Stimulated activated naive CD8-positive, alpha-beta T cell treated with anti-CD3 and anti-CD28 coated beads, Interleukin-15, amount 100 ng/mL, for 72 hours (primary cell): ENCODE results near the gene MGMT.

Source experiments
- ATAC-seq: fragments of 150-1000 bp; cut with Tn5 transposase; 2 replicates; pipeline ENCODE4 v1.10.0; 2021; ENCODE audit warnings: mild to moderate bottlenecking, moderate library complexity
- DNase-seq, 2 donors: peaks; one replicate each; pipeline ENCODE4 v3.0.0; 2021 to 2022
- H3K27ac Mint-ChIP-seq, 2 donors: one replicate each; pipeline ENCODE4 v1.8.0; 2022; ENCODE audit warnings: mild to moderate bottlenecking in 2 of 2, mixed read lengths in 2 of 2, moderate library complexity in 2 of 2
- H3K27me3 Mint-ChIP-seq: one replicate; pipeline ENCODE4 v1.8.0; 2022; ENCODE audit warnings: mixed read lengths
- H3K4me1 Mint-ChIP-seq: one replicate; pipeline ENCODE4 v1.8.0; 2022; ENCODE audit warnings: mild to moderate bottlenecking, mixed read lengths
- H3K4me3 Mint-ChIP-seq, 2 donors: one replicate each; pipeline ENCODE4 v1.8.0; 2022; ENCODE audit warnings: mild to moderate bottlenecking in 2 of 2, mixed read lengths in 2 of 2, moderate library complexity in 1 of 2
- H3K9me3 Mint-ChIP-seq, 2 donors: one replicate each; pipeline ENCODE4 v1.8.0; 2022; ENCODE audit warnings: mixed read lengths in 2 of 2

MGMT gene

DNA sequence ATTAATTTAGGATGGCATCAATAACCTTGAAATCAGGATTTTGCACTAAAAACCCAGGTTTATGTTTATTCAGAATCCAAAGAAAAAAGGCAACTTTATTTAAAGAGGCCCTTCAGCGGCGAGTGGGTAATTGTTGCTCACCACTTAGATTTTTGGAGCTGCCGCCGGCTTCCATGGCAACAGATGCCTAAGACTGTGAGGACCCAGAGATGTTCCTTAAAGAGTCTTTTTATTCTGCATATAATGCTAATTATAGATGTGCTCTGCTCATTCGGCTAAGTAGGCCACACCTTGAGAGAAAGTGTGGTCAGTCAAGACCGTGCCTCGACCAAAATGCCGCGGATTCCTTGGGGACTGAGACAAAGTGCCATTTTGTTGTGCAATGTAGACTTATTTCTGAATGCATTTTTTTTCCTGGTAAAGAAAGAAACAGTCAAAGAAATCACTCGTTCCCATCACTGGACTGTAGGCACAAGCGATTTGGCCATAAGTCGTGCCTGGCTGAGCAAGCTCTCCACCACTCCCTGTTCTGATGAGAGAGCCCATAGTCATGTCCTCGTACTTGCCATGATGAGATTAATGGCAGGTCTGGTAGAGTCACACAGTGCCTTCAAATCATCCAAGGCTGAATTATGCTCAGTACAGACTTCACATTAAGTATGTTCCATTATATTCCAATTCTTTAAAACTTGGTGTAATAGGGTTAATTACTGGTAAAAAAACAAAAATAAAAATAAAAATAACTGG is 21.4 kb upstream of the MGMT start:
- DNase-seq (no peak), ATAC-seq (no peak)
- Mint-ChIP-seq H3K4me3 (no peak overlapping the region), H3K4me1 (no peaks in the 10 kb centered on the region), H3K9me3 (no peaks in the 10 kb centered on the region), H3K27ac (no peak overlapping the region), H3K27me3 (peaks cover 15% of the 10 kb centered on the region)

- H3K9me3 Mint-ChIP-seq: no peaks in the 10 kb centered on the region
- H3K4me3 Mint-ChIP-seq: no peak overlapping the region
- DNase-seq: no peak
Observed at GRCh38 chr10:129446183-129446581, 20.9 kb upstream of the MGMT start.

GRCh38 chr10:129447486-129447885 is 19.6 kb upstream of the MGMT start:
- H3K4me3 Mint-ChIP-seq: no peak overlapping the region
- H3K27ac Mint-ChIP-seq: no peak overlapping the region
- DNase-seq (no peak), ATAC-seq (no peak)
- peaks cover 15% of the 10 kb centered on the region for H3K27me3 Mint-ChIP-seq
- H3K4me1 Mint-ChIP-seq: no peaks in the 10 kb centered on the region
- H3K9me3 Mint-ChIP-seq: peaks cover 0 to 6% of the 10 kb centered on the region in 2 donors

More at GRCh38 chr10:129446183-129446581, 20.9 kb upstream of the MGMT start:
- H3K4me1 Mint-ChIP-seq: no peaks in the 10 kb centered on the region
- H3K27me3 Mint-ChIP-seq: peaks cover 15% of the 10 kb centered on the region
- no peak overlapping the region for H3K27ac Mint-ChIP-seq
- ATAC-seq: no peak

DNA sequence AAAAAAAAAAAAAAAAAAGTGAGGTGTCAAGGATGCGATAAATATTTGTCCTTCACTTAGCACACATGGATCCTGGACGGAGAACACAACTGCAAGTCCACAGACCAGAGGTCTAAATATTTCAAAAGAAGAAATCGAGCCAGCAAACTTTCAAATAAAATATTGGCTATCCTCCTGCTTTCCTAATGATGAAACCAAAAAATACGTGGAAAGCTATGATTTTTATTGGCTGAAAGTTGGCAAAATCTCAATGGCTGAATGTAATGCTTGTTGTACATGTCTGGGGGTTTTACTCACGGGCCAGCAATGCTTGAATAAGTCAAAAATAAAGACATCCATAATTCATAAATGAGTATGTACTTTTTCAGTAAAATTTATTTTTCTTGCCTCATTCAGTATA is 19.0 kb upstream of the MGMT start:
- no peak for ATAC-seq
- no peak overlapping the region for H3K4me3 Mint-ChIP-seq
- no peak overlapping the region for H3K27ac Mint-ChIP-seq
- no peak for DNase-seq
- H3K4me1 Mint-ChIP-seq: no peaks in the 10 kb centered on the region
- peaks cover 0 to 8% of the 10 kb centered on the region in 2 donors for H3K9me3 Mint-ChIP-seq
- peaks cover 11% of the 10 kb centered on the region for H3K27me3 Mint-ChIP-seq

DNA sequence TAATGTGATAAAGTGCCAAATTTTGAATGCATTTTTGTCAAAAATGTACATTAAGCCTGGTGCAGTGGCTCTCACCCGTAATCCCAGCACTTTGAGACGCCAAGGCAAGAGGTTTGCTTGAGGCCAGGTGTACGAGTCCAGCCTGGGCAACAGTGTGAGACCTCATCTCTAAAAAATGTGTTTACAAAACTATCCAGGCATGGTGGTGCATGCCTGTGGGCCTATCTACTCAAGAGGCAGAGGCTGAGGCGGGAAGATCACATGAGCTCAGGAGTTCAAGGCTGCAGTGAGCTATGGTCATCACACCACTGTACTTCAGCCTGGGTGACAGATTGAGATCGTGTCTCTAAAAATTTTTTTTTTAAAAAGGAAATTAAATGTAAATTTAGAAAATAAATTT is 18.5 kb upstream of the MGMT start:
- DNase-seq (no peak), ATAC-seq (no peak)
- Mint-ChIP-seq H3K27ac (no peak overlapping the region), H3K4me1 (no peaks in the 10 kb centered on the region), H3K27me3 (peaks cover 7% of the 10 kb centered on the region), H3K9me3 (peaks cover 0 to 8% of the 10 kb centered on the region in 2 donors), H3K4me3 (no peak overlapping the region)

- ATAC-seq: no peak
- H3K27ac Mint-ChIP-seq: no peak overlapping the region
- H3K9me3 Mint-ChIP-seq: peaks cover 0 to 8% of the 10 kb centered on the region in 2 donors
- no peak for DNase-seq
- no peak overlapping the region for H3K4me3 Mint-ChIP-seq
- H3K4me1 Mint-ChIP-seq: no peaks in the 10 kb centered on the region
- H3K27me3 Mint-ChIP-seq: peaks cover 12% of the 10 kb centered on the region
Observed at GRCh38 chr10:129449893-129450292, 17.1 kb upstream of the MGMT start.

- H3K27ac Mint-ChIP-seq: no peak overlapping the region
- ATAC-seq: no peak
Observed at GRCh38 chr10:129450391-129450790, 16.6 kb upstream of the MGMT start.

DNA sequence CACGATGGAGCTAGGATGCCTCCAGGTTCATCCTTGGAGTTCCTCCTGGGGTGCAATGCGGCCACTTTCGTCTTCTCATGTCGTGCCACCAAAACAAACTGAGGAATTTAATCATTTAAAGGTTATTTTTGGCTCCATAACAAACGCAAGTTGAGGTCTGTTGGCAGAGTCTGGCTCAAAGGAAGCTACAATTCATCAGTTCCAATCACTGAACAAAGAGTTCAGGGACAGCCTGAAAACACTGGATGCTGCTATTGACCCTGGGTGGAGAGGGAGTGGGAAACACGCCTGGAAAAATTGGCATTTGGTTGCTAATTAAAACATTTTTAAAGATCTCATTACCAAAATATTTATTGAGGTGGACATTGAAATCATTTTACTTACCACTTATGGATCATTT is 11.4 kb upstream of the MGMT start:
- H3K27me3 Mint-ChIP-seq: peaks cover 8% of the 10 kb centered on the region
- H3K4me1 Mint-ChIP-seq: no peaks in the 10 kb centered on the region
- H3K4me3 Mint-ChIP-seq: no peak overlapping the region

More at GRCh38 chr10:129450391-129450790, 16.6 kb upstream of the MGMT start:
- Mint-ChIP-seq H3K27me3 (peaks cover 16% of the 10 kb centered on the region), H3K4me1 (no peaks in the 10 kb centered on the region), H3K4me3 (no peak overlapping the region), H3K9me3 (peaks cover 0 to 8% of the 10 kb centered on the region in 2 donors)
- DNase-seq: no peak

DNA sequence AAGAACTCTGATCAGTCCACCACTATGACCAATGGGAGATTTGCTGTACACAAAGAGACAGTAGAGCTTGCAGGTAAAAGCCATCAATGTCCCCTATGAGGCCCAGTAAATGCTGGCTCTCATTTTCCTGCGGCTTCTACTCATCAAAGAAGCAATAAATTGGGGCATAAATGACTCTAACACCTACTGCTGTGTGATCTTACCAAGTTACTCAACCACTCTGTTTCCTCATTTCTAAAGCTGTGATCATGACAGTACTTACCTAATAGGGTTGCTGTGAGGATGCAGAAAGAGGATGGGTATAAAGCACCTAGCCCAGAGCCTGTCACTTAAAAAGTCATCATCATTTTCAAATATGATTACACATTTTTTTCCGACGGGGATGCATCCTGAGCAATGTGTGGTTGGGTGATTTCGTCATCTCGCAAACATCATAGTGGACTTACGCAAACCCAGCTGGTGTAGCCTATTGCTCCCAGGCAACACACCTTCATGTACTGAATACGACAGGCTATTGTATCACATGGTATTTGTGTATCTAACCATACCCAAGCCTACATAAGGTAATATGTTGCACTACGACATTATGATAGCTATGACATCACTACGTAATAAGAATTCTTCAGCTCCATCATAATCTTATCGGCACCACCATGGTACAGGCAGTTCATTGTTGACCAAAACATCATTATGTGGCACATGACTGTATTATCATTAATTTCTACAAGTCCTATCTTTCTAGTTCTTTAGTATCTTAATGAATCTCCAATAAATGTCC is 7.1 kb upstream of the MGMT start:
- Mint-ChIP-seq H3K9me3 (no peaks in the 10 kb centered on the region), H3K27me3 (peaks cover 3% of the 10 kb centered on the region), H3K4me3 (no peak overlapping the region), H3K4me1 (no peaks in the 10 kb centered on the region), H3K27ac (no peak overlapping the region)
- no peak for ATAC-seq
- DNase-seq: no peak

More for the DNA sequence above, 11.4 kb upstream of the MGMT start:
- no peak for DNase-seq
- no peak for ATAC-seq
- Mint-ChIP-seq H3K9me3 (peaks cover 0 to 8% of the 10 kb centered on the region in 2 donors), H3K27ac (no peak overlapping the region)

- H3K4me1 Mint-ChIP-seq: peaks cover 8% of the 10 kb centered on the region
- no peak for ATAC-seq
- H3K9me3 Mint-ChIP-seq: no peaks in the 10 kb centered on the region
- no peak for DNase-seq
- no peaks in the 10 kb centered on the region for H3K27me3 Mint-ChIP-seq
- no peak overlapping the region for H3K27ac Mint-ChIP-seq
- no peak overlapping the region for H3K4me3 Mint-ChIP-seq
Observed at GRCh38 chr10:129462257-129462795, 4.7 kb upstream of the MGMT start.

- H3K4me1 Mint-ChIP-seq: peaks cover 20% of the 10 kb centered on the region
- H3K4me3 Mint-ChIP-seq: no peak overlapping the region
- DNase-seq: no peak
- H3K27ac Mint-ChIP-seq: peak overlapping the region in 1 of 2 donors; percentile 42
- no peaks in the 10 kb centered on the region for H3K27me3 Mint-ChIP-seq
- H3K9me3 Mint-ChIP-seq: no peaks in the 10 kb centered on the region
- no peak for ATAC-seq
Observed at GRCh38 chr10:129464251-129464650, 2.8 kb upstream of the MGMT start.

DNA sequence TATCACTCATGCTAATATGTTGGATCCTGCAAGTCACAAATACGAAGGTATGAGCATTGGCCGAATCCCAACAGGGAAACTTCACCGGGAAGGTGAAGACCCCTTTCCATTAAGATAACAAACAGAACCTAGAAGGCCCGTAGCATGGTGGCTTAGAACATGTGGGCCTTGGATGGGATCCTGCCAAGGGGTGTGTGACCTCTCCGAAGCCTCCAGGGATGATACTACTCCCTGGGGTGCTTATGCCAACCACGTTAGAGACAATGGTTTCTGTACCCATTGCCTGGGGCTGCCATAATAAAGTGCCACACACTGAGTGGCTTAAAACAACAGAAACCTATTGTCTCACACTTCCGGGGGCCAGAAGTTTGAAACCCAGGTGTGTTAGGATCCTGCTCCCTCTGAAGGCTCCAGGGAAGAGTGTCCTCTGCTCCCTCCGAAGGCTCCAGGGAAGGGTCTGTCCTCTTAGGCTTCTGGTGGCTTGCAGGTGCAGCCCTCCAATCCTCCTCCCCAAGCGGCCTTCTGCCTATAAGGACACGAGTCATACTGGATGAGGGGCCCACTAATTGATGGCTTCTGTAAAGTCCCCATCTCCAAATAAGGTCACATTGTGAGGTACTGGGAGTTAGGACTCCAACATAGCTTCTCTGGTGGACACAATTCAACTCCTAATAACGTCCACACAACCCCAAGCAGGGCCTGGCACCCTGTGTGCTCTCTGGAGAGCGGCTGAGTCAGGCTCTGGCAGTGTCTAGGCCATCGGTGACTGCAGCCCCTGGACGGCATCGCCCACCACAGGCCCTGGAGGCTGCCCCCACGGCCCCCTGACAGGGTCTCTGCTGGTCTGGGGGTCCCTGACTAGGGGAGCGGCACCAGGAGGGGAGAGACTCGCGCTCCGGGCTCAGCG is 992 bp upstream of the MGMT start:
- Mint-ChIP-seq H3K4me1 (peaks cover 38% of the 10 kb centered on the region), H3K27ac (peak overlapping the region; percentile 74 to 93), H3K9me3 (no peaks in the 10 kb centered on the region), H3K4me3 (peak overlapping the region; percentile 78 to 86), H3K27me3 (no peaks in the 10 kb centered on the region)
- DNase-seq: no peak
- ATAC-seq: peak; percentile 2

DNA sequence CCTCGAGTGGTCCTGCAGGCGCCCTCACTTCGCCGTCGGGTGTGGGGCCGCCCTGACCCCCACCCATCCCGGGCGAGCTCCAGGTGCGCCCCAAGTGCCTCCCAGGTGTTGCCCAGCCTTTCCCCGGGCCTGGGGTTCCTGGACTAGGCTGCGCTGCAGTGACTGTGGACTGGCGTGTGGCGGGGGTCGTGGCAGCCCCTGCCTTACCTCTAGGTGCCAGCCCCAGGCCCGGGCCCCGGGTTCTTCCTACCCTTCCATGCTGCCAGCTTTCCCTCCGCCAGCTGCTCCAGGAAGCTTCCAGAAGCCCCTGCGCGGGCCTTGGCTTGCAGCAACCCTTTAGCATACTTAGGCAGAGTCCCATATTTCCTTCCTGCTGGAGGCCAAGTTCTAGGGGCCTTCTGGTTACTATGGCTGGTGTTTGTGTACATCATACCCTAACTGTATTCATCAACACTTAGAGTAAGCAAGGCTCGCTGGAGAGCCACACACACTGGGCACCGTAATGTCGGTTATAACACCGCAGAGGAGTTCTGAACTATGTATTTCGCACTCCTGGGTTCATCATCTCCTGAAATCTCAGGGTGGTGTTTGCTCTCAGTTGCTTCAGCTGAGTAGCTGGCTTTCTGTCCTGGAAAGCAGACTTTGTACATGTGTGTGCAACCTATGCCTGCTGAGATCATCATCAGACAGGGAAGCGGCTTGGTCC is 471 bp downstream of the MGMT start:
- DNase-seq (no peak), ATAC-seq (peak; percentile 11)
- H3K27me3 Mint-ChIP-seq: no peaks in the 10 kb centered on the region
- peak overlapping the region; percentile 89 to 92 for H3K27ac Mint-ChIP-seq
- H3K4me1 Mint-ChIP-seq: peaks cover 45% of the 10 kb centered on the region
- H3K9me3 Mint-ChIP-seq: no peaks in the 10 kb centered on the region
- peak overlapping the region; percentile 86 to 90 for H3K4me3 Mint-ChIP-seq

GRCh38 chr10:129468187-129468586 is 1.1 kb downstream of the MGMT start:
- Mint-ChIP-seq H3K4me1 (peaks cover 45% of the 10 kb centered on the region), H3K4me3 (peak overlapping the region; percentile 86 to 90)
- ATAC-seq: no peak

More at GRCh38 chr10:129468187-129468586, 1.1 kb downstream of the MGMT start:
- H3K27me3 Mint-ChIP-seq: no peaks in the 10 kb centered on the region
- no peaks in the 10 kb centered on the region for H3K9me3 Mint-ChIP-seq
- H3K27ac Mint-ChIP-seq: no peak overlapping the region
- no peak for DNase-seq
